ENCODE measurements around the gene DOC2B. TPM values are rescaled to one million over a fixed set of nuclear protein-coding genes. Genes with fewer than 3 reads are reported as not detected.

Gene DOC2B
- total and polyA plus RNA-seq, 9 of the 15 experiments (the other 6 are each of a cell fraction or from before 2014, with no cell fraction given): 0.02 TPM; not detected in 8

DNA sequence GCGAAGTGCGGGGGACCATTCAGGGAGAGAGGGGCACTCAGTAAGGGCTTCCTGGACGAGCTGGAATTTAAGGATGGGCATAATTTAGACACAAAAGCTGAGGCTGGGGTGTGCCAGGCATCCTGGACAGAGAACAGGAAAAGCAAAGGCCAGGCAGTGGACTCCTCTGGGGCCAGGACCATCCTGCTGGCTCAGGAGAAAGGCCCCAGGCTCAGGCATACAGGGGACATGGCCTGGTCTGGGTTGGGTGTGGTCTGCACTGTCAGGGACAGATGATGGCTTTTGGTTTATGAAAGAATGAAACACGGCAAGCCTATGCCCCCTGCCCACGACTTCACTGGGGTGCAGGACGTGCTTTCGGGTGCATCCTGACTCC is 48.9 kb upstream of the DOC2B start:
- BruUV-seq (replicated peaks): no TSS peak
- FAIRE-seq: no peak
- in situ Hi-C loops (cut with MboI): no loop called here

More for the DNA sequence above, 48.9 kb upstream of the DOC2B start:
- 0% methylated on average over 6 of the region's 7 CpGs for WGBS (ENCODE audit: insufficient coverage, low coverage, missing lambda C conversion rate)
- no peaks in the 10 kb centered on the region; the same call in 1 of the 2 replicates for H4K20me1 ChIP-seq (replicated peaks; ENCODE audit: control insufficient read depth, insufficient read depth, low read length)
- intact Hi-C loops (cut with micrococcal nuclease): no loop called here
- H3K4me3 ChIP-seq: no peak overlapping the region
- no peak for ATAC-seq
- no peaks in the 10 kb centered on the region; a peak in 2 of 5 replicates for H3K4me1 ChIP-seq (replicated peaks in 1 of 2; ENCODE audit: control insufficient read depth in 2 of 2, insufficient read depth in 2 of 2, low read length in 2 of 2)
- no peak overlapping the region for H3K27ac ChIP-seq (ENCODE audit: extremely low read depth, low read depth, low read length)
- no peak overlapping the region for H3K9ac ChIP-seq (ENCODE audit: insufficient read depth in 1 of 2, low read depth in 2 of 2, low read length in 2 of 2)
- no peaks in the 10 kb centered on the region for H3K79me2 ChIP-seq (ENCODE audit: control insufficient read depth, insufficient read depth, low read length)
- H2AFZ ChIP-seq (ENCODE audit: low read depth, low read length): no peak overlapping the region
- CTCF ChIA-PET (ENCODE audit: low intra/inter-chr PET ratio): no interaction called here
- DNase-seq (ENCODE audit: extremely low read depth in 1 of 4, low spot score in 3 of 4): no peak
- no peaks in the 10 kb centered on the region for H3K9me3 ChIP-seq (replicated peaks; ENCODE audit: control insufficient read depth, insufficient read depth, low read depth, low read length)
- no peaks in the 10 kb centered on the region for H3K9me1 ChIP-seq (ENCODE audit: control insufficient read depth, insufficient read depth, low read length)
- H3K27me3 ChIP-seq (ENCODE audit: control insufficient read depth in 2 of 2, insufficient read depth in 2 of 2, low read length in 2 of 2): peaks cover 6 to 51% of the 10 kb centered on the region in 2 experiments; a peak in 4 of 5 replicates
- no peaks in the 10 kb centered on the region for H3K36me3 ChIP-seq (ENCODE audit: control insufficient read depth, insufficient read depth, low read length)
- POLR2A ChIA-PET: no interaction called here
- no peak overlapping the region for H3K4me2 ChIP-seq (ENCODE audit: insufficient read depth, low read length)
- TF ChIP-seq PCBP2 (IDR thresholded peaks at IDR 0.05; ENCODE audit: low read depth, low read length, poor library complexity, severe bottlenecking) (no peak), SAFB2 (IDR thresholded peaks at IDR 0.05; ENCODE audit: borderline replicate concordance, low read depth, low read length, severe bottlenecking) (no peak), GATA2 (CRISPR knock-in tag; IDR thresholded peaks at IDR 0.05) (no peak), STAG1 (CRISPR knock-in tag; IDR thresholded peaks at IDR 0.05; ENCODE audit: borderline replicate concordance) (no peak), CTBP1 (IDR thresholded peaks at IDR 0.05; ENCODE audit: borderline replicate concordance) (no peak), POLR2B (IDR thresholded peaks at IDR 0.05; ENCODE audit: low read depth, partially characterized antibody) (no peak), TAF1 (IDR thresholded peaks at IDR 0.05; ENCODE audit: control insufficient read depth, extremely low read depth, insufficient read depth, low read length, severe bottlenecking) (no peak), ARNT (IDR thresholded peaks at IDR 0.05) (no peak), SP2 (IDR thresholded peaks at IDR 0.05; ENCODE audit: extremely low read depth, low read depth, low read length, poor library complexity, severe bottlenecking) (no peak), CREB5 (CRISPR knock-in tag; IDR thresholded peaks at IDR 0.05) (no peak), NCOA6 (IDR thresholded peaks at IDR 0.05) (no peak), NR1H2 (CRISPR knock-in tag; IDR thresholded peaks at IDR 0.05) (no peak), POLR2H (tag; IDR thresholded peaks at IDR 0.05; ENCODE audit: low read depth) (no peak), CEBPB (tag; IDR thresholded peaks at IDR 0.05) (no peak), PTTG1 (tag; IDR thresholded peaks at IDR 0.05; ENCODE audit: low read depth) (no peak)
- TF ChIP-seq, protein P1, sequence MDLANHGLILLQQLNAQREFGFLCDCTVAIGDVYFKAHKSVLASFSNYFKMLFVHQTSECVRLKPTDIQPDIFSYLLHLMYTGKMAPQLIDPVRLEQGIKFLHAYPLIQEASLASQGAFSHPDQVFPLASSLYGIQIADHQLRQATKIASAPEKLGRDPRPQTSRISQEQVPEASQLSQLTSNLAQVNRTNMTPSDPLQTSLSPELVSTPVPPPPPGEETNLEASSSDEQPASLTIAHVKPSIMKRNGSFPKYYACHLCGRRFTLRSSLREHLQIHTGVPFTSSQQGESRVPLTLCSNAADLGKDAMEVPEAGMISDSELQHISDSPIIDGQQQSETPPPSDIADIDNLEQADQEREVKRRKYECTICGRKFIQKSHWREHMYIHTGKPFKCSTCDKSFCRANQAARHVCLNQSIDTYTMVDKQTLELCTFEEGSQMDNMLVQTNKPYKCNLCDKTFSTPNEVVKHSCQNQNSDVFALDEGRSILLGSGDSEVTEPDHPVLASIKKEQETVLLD (IDR thresholded peaks at IDR 0.05): no peak
